Vagina (tissue), 2 donors: ENCODE results near the gene CUL4A. TPM values are rescaled to one million over a fixed set of nuclear protein-coding genes. Genes with fewer than 3 reads are reported as not detected.
"Not testable (repeated sequence)": the region's sequence is repeated elsewhere in the genome, so short reads cannot be mapped to it uniquely, and the experiment has no call there.

ENCODE experiments used
- DNase-seq, 2 donors: peaks; one replicate each; pipeline ENCODE4 v3.0.0-alpha.2; 2017; ENCODE audit errors: extremely low spot score in 2 of 2
- H3K27ac ChIP-seq: fragments of 200-600 bp; sonication (generic); one replicate; pipeline ENCODE4 v1.5.1; 2019
- H3K27me3 ChIP-seq: fragments of 200-600 bp; sonication (generic); one replicate; pipeline ENCODE4 v1.5.1; 2019
- H3K36me3 ChIP-seq, 2 donors: fragments of 200-600 bp; sonication (generic); one replicate each; pipeline ENCODE4 v1.5.1; 2017 to 2019
- H3K4me1 ChIP-seq: fragments of 200-600 bp; sonication (generic); one replicate; pipeline ENCODE4 v1.5.1; 2019
- H3K4me3 ChIP-seq, 2 donors: fragments of 200-600 bp; sonication (generic); 1 replicate in 1 of 2; 2 replicates in 1 of 2; pipeline ENCODE4 v1.5.1; 2016 to 2019
- H3K9me3 ChIP-seq: fragments of 200-600 bp; sonication (generic); one replicate; pipeline ENCODE4 v1.5.1; 2019
- POLR2A ChIP-seq, 2 donors: fragments of 450-650 bp; IDR thresholded peaks; one replicate each; pipeline ENCODE4 v1.6.1; 2017; ENCODE audit warnings: antibody characterized with exemption in 2 of 2, mild to moderate bottlenecking in 2 of 2, moderate library complexity in 2 of 2
- POLR2AphosphoS5 ChIP-seq, 2 donors: sonication (generic); formaldehyde crosslinking; IDR thresholded peaks; one replicate each; pipeline ENCODE4 v1.9.0; 2017; ENCODE audit warnings: antibody characterized with exemption in 2 of 2, mild to moderate bottlenecking in 2 of 2, low read depth in 1 of 2; ENCODE audit not compliant: insufficient read depth in 1 of 2
- intact Hi-C: fragments of 100-400 bp; cut with DNase I; formaldehyde crosslinking; loops from one replicate; pipeline ENCODE4 v1.15.1; 2023
- total RNA-seq: library from RNA; depleted of rRNA; stranded (reverse); fragments of >200 nt; gene quantifications from one replicate; pipeline ENCODE4 v1.2.3, GENCODE V29; 2016
- TF ChIP-seq, protein P1 (sequence below), 3 experiments: fragments of 450-650 bp in 2 of 3; fragments of 200-600 bp in 1 of 3; sonication (generic) in 1 of 3; IDR thresholded peaks; one replicate each; pipeline ENCODE4 v1.5.1; 2017 to 2019; ENCODE audit warnings: antibody characterized with exemption in 3 of 3, mild to moderate bottlenecking in 2 of 3, moderate library complexity in 2 of 3

The CUL4A gene
- total RNA-seq, 1 donor from 2014 or later, result 110 TPM

- no peak overlapping the region for H3K27ac ChIP-seq
- TF ChIP-seq POLR2AphosphoS5 (IDR thresholded peaks at IDR 0.05; ENCODE audit: insufficient read depth in 1 of 2, low read depth in 1 of 2) (no peak), POLR2A (IDR thresholded peaks at IDR 0.05) (no peak)
- TF ChIP-seq, protein P1, sequence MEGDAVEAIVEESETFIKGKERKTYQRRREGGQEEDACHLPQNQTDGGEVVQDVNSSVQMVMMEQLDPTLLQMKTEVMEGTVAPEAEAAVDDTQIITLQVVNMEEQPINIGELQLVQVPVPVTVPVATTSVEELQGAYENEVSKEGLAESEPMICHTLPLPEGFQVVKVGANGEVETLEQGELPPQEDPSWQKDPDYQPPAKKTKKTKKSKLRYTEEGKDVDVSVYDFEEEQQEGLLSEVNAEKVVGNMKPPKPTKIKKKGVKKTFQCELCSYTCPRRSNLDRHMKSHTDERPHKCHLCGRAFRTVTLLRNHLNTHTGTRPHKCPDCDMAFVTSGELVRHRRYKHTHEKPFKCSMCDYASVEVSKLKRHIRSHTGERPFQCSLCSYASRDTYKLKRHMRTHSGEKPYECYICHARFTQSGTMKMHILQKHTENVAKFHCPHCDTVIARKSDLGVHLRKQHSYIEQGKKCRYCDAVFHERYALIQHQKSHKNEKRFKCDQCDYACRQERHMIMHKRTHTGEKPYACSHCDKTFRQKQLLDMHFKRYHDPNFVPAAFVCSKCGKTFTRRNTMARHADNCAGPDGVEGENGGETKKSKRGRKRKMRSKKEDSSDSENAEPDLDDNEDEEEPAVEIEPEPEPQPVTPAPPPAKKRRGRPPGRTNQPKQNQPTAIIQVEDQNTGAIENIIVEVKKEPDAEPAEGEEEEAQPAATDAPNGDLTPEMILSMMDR (IDR thresholded peaks at IDR 0.05), result no peak
- H3K9me3 ChIP-seq, result no peaks in the 10 kb centered on the region
- H3K4me1 ChIP-seq, result peaks cover 41% of the 10 kb centered on the region
- no peaks in the 10 kb centered on the region for H3K27me3 ChIP-seq
- H3K36me3 ChIP-seq, result no peaks in the 10 kb centered on the region
- DNase-seq, result no peak
- H3K4me3 ChIP-seq, result no peak overlapping the region
- intact Hi-C loops, result no loop called here
Measured at GRCh38 chr13:113302986-113303385, 93.6 kb downstream of the CUL4A start.

- TF ChIP-seq, protein P1 (IDR thresholded peaks at IDR 0.05), result no peak
- Histone ChIP-seq H3K4me1 (peaks cover 30% of the 10 kb centered on the region), H3K27me3 (no peaks in the 10 kb centered on the region), H3K27ac (no peak overlapping the region), H3K36me3 (no peaks in the 10 kb centered on the region), H3K9me3 (no peaks in the 10 kb centered on the region), H3K4me3 (no peak overlapping the region)
- intact Hi-C loops, result no loop called here
- DNase-seq, result no peak
Measured at GRCh38 chr13:113304121-113304520, 94.7 kb downstream of the CUL4A start.

- Histone ChIP-seq H3K4me1 (peaks cover 19% of the 10 kb centered on the region), H3K27me3 (no peaks in the 10 kb centered on the region), H3K9me3 (no peaks in the 10 kb centered on the region), H3K4me3 (no peak overlapping the region), H3K27ac (no peak overlapping the region), H3K36me3 (peaks cover 0 to 7% of the 10 kb centered on the region in 2 donors)
- DNase-seq, result no peak
- intact Hi-C loops, result no loop called here
- TF ChIP-seq POLR2AphosphoS5 (IDR thresholded peaks at IDR 0.05; ENCODE audit: insufficient read depth in 1 of 2, low read depth in 1 of 2), result peak in 1 of 2 donors; percentile 58
- no peak for TF ChIP-seq POLR2A (IDR thresholded peaks at IDR 0.05)
- TF ChIP-seq, protein P1 (IDR thresholded peaks at IDR 0.05), result no peak
Measured at GRCh38 chr13:113305208-113305607, 95.8 kb downstream of the CUL4A start.

DNA sequence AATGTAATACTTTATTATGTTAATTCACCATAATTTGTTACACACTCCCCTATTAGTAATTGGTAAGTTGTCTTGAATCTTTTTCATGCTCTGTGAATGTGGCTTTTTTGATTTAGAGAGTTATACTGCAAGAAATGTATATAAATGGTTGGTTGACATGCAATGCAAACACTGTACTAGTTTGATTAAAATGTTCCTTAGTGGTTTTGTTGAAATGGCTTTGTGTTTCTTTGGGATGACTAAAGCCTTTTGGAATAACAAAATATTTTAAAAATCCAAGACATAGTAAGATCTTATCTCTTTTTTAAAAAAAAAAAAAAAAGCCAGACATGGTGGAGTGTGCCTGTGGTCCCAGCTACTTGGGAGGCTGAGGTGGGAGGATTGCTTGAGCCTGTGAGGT lies 98.1 kb downstream of the CUL4A start:
- Histone ChIP-seq H3K36me3 (peaks cover 0 to 29% of the 10 kb centered on the region in 2 donors), H3K4me1 (peaks cover 18% of the 10 kb centered on the region), H3K4me3 (no peak overlapping the region), H3K27me3 (no peaks in the 10 kb centered on the region), H3K9me3 (no peaks in the 10 kb centered on the region), H3K27ac (no peak overlapping the region)
- TF ChIP-seq POLR2AphosphoS5 (IDR thresholded peaks at IDR 0.05; ENCODE audit: insufficient read depth in 1 of 2, low read depth in 1 of 2) (no peak), POLR2A (IDR thresholded peaks at IDR 0.05) (no peak)
- TF ChIP-seq, protein P1 (IDR thresholded peaks at IDR 0.05), result no peak
- intact Hi-C loops, result no loop called here
- DNase-seq, result no peak

DNA sequence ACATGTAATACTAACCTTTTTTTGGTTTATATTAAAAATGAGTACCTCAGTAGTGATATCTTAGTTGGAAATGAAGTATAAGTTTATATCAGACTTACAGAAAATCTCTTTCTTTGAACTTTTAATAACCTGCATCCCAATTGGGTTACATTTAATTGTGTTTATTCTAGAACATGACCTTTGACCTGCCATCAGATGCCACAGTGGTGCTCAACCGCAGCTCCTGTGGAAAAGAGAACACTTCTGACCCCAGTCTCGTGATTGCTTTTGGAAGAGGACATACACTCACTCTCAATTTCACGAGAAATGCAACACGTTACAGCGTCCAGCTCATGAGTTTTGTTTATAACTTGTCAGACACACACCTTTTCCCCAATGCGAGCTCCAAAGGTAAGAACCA lies 100.1 kb downstream of the CUL4A start:
- intact Hi-C loops, result no loop called here
- Histone ChIP-seq H3K9me3 (no peaks in the 10 kb centered on the region), H3K4me1 (peaks cover 18% of the 10 kb centered on the region), H3K36me3 (peaks cover 0 to 38% of the 10 kb centered on the region in 2 donors), H3K4me3 (no peak overlapping the region), H3K27me3 (no peaks in the 10 kb centered on the region), H3K27ac (no peak overlapping the region)
- no peak for DNase-seq
- TF ChIP-seq, protein P1 (IDR thresholded peaks at IDR 0.05), result no peak
- TF ChIP-seq POLR2A (IDR thresholded peaks at IDR 0.05), result no peak
- no peak for TF ChIP-seq POLR2AphosphoS5 (IDR thresholded peaks at IDR 0.05; ENCODE audit: insufficient read depth in 1 of 2, low read depth in 1 of 2)

DNA sequence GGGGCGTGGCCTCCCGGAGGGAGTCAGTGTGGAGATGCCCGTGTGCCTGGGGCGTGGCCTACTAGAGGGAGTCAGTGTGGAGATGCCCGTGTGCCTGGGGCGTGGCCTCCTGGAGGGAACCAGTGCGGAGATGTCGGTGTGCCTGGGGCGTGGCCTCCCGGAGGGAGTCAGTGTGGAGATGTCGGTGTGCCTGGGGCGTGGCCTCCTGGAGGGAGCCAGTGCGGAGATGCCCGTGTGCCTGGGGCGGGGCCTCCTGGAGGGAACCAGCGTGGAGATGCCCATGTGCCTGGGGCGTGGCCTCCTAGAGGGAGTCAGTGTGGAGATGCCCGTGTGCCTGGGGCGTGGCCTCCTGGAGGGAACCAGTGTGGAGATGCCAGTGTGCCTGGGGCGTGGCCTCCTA lies 104.7 kb downstream of the CUL4A start:
- intact Hi-C loops, H3K4me3 ChIP-seq, H3K27ac ChIP-seq, DNase-seq, H3K27me3 ChIP-seq, H3K4me1 ChIP-seq, H3K9me3 ChIP-seq: not testable (repeated sequence)
- peaks cover 0 to 38% of the 10 kb centered on the region in 2 donors for H3K36me3 ChIP-seq

DNA sequence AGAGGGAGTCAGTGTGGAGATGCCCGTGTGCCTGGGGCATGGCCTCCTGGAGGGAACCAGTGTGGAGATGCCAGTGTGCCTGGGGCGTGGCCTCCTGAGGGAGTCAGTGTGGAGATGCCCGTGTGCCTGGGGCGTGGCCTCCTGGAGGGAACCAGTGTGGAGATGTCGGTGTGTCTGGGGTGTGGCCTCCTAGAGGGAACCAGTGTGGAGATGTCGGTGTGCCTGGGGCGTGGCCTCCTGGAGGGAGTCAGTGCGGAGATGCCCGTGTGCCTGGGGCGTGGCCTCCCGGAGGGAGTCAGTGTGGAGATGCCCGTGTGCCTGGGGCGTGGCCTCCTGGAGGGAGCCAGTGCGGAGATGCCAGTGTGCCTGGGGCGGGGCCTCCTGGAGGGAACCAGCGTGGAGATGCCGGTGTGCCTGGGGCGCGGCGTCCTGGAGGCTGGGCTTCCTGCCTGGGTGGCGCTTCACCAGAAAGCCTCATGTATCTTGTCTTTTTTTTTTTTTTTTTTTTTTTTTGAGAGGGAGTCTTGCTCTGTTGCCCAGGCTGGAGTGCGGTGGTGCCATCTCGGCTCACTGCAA lies 105.6 kb downstream of the CUL4A start:
- H3K4me1 ChIP-seq, H3K27ac ChIP-seq, H3K27me3 ChIP-seq, intact Hi-C loops, H3K9me3 ChIP-seq, DNase-seq, H3K4me3 ChIP-seq: not testable (repeated sequence)
- peaks cover 0 to 39% of the 10 kb centered on the region in 2 donors for H3K36me3 ChIP-seq
